ACC112 (cell line): Measurements from ENCODE around the gene NAV2.
A peak's percentile ranks its signal among the peaks of the same experiment; 100 is the strongest.

Experiments used
- H2AFZ ChIP-seq: fragments of 200-600 bp; sonication (generic); one replicate; pipeline ENCODE4 v1.6.0; 2017; ENCODE audit warnings: antibody characterized with exemption, low read length; ENCODE audit not compliant: unreplicated experiment
- H3K27ac ChIP-seq: fragments of 200-600 bp; sonication (generic); 2 replicates; pipeline ENCODE4 v1.5.1; 2014; ENCODE audit warnings: low read depth, mild to moderate bottlenecking, antibody characterized with exemption, low read length, moderate library complexity
- H3K27me3 ChIP-seq: fragments of 200-600 bp; sonication (generic); 2 replicates; pipeline ENCODE4 v1.6.1; 2014; ENCODE audit warnings: mild to moderate bottlenecking, antibody characterized with exemption, low read length, moderate library complexity, mixed read lengths; ENCODE audit not compliant: insufficient read depth
- H3K36me3 ChIP-seq: fragments of 200-600 bp; sonication (generic); 2 replicates; pipeline ENCODE4 v1.6.1; 2016; ENCODE audit warnings: mild to moderate bottlenecking, antibody characterized with exemption, low read length, moderate library complexity, mixed read lengths; ENCODE audit not compliant: insufficient read depth
- H3K4me1 ChIP-seq: fragments of 200-600 bp; sonication (generic); one replicate; pipeline ENCODE4 v1.6.1; 2016; ENCODE audit warnings: low read length, mixed read lengths; ENCODE audit not compliant: insufficient read depth, unreplicated experiment, control insufficient read depth
- H3K4me3 ChIP-seq: fragments of 200-600 bp; sonication (generic); 2 replicates; pipeline ENCODE4 v1.5.1; 2014; ENCODE audit warnings: mild to moderate bottlenecking, low read depth, low read length
- H3K79me2 ChIP-seq: fragments of 200-600 bp; sonication (generic); one replicate; pipeline ENCODE4 v1.6.0; 2016; ENCODE audit warnings: low read length; ENCODE audit not compliant: control insufficient read depth, unreplicated experiment, insufficient read depth

The NAV2 gene

DNA sequence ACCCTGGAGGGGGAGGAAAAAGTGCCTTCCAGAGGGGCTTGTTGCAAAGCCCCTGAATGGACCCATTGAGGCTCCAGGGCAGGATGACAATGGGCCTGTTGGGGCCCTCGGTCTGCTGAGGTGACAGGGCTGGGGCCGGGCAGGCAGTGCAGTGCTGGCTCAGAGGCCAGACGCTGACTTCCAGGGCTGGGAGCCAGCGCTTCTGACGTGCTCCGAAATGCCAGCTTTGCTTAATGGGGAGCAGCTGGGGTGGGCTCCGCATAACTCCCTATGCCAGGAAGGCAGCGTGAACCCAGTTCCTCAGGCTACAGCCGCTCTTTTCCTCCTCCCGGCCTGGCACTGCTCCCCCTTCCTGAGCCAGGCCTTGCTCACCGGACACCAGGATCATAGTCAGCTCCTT is 17.7 kb downstream of the NAV2 start:
- H3K4me1 ChIP-seq = peaks cover 21% of the 10 kb centered on the region
- peaks cover 32% of the 10 kb centered on the region; the same call in 1 of the 2 replicates for H3K36me3 ChIP-seq
- no peaks in the 10 kb centered on the region for H3K27me3 ChIP-seq
- no peak overlapping the region for H2AFZ ChIP-seq
- no peak overlapping the region for H3K4me3 ChIP-seq
- peaks cover 100% of the 10 kb centered on the region for H3K79me2 ChIP-seq
- H3K27ac ChIP-seq = no peak overlapping the region

DNA sequence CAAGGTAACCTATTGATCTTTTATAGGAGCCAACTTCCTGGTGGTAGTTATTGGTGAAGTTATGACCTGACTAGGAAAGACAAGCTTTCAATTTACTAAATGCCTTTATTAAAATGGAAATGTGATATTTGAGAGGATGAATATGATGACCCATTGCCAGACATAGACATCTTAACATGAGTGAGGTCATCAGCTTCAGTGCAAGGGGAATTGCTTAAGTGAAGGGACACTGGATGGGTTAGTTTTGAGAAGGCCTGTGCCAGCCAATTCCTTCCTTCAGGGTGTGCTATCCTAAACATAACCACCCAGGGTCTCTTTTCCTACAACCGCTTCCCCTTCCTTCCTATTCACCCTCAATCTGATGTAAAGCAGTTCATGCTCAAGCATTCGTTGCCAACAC is 21.5 kb downstream of the NAV2 start:
- 0 out of 2 replicates have a peak, but pooled peaks cover 10% of the 10 kb centered on the region for H3K36me3 ChIP-seq
- H3K27ac ChIP-seq = no peak overlapping the region
- H3K79me2 ChIP-seq = peaks cover 99% of the 10 kb centered on the region
- H3K4me1 ChIP-seq = peaks cover 40% of the 10 kb centered on the region
- no peak overlapping the region for H3K4me3 ChIP-seq
- H3K27me3 ChIP-seq = no peaks in the 10 kb centered on the region
- no peak overlapping the region for H2AFZ ChIP-seq

DNA sequence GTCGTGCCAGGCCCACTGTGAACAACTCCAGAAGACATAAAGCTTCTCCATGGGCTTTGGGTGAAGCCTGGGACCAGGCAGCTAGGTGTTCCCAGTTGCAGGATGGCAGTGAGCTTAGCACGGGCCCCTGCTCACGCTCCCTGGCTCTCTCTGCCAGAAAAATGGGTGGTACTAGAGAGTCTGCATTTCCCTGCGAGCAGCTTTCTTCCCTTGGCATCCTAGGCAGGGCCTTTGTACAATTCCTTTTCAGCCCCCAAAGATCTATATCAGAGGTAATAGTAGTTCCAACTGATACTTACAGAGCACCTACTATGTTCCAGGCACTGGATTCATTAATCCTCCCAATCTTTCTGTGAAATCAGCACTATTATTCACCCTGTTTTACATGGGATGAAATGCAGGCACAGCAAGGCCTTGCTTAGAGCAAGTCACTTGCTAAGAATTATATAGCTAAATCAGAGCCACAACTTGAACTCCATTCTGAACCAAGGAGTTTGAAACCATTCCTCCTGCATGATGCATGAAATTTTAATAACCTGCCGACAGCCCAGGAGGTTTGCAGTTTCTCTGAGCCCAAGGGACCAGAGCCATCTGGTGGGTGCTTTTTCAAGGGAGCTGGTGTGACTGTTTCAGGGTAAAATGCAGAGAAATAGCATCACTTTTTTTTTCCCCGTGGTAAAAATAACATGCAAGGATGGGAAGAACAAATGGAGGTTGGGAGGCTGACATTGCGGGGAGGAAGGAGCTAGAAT is 22.7 kb downstream of the NAV2 start:
- no peak overlapping the region for H3K27ac ChIP-seq
- H3K36me3 ChIP-seq = 0 out of 2 replicates have a peak, but pooled peaks cover 10% of the 10 kb centered on the region
- H3K27me3 ChIP-seq = no peaks in the 10 kb centered on the region

DNA sequence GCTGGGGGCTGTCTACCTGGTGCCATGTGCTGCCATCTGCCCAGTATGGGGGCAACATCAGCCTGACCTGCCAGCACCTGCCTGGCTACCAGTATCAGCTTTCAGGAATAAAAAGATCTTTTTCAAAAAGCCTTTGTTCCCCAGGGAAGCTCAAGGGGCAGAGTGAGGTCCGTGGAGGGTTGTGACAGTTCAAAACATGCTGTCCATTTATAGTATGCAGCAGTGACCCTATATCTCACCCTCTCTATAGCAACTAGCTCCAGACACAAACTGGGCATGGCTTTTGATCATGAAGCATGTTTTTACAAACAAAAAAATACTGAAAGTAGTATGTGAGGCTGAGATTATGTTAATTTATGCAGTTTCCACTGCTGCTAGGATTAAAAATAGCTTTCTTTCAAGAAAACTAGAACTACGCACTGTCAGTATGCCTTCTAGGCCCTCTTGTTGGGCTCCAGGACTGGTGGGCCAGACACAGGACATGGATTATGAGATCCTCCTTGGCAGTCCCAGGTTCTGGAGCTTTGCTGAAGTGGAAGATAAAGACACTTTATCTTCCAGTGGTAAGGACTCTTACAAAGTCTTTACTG is 23.4 kb downstream of the NAV2 start:
- H3K4me3 ChIP-seq = no peak overlapping the region
- H2AFZ ChIP-seq = no peak overlapping the region
- peaks cover 97% of the 10 kb centered on the region for H3K79me2 ChIP-seq
- peaks cover 52% of the 10 kb centered on the region for H3K4me1 ChIP-seq
- no peaks in the 10 kb centered on the region for H3K27me3 ChIP-seq
- no peak overlapping the region for H3K27ac ChIP-seq
- H3K36me3 ChIP-seq = 0 out of 2 replicates have a peak, but pooled peaks cover 10% of the 10 kb centered on the region

More for the DNA sequence above, 22.7 kb downstream of the NAV2 start:
- no peak overlapping the region for H3K4me3 ChIP-seq
- H2AFZ ChIP-seq = no peak overlapping the region
- H3K79me2 ChIP-seq = peaks cover 98% of the 10 kb centered on the region
- peaks cover 48% of the 10 kb centered on the region for H3K4me1 ChIP-seq

DNA sequence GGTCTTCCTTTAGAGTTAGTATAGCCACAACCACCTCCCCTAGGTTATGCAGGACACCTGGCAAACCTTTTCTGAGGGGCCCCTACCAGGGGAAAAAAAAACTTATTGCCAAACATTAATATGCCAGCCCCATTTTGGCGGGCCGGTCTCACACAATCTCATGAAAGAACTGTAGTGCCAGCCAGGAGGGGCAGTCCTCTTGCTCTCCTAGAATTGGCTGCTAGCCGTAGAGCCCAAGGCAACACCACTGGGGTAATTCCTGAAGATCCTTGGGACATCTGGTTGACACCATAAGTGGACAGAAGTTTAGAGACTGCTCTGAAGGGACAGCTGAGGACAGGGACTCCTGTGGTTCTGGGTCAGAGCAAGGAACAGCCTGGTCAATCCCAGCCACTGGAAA is 24.2 kb downstream of the NAV2 start:
- Histone ChIP-seq H3K4me3 (no peak overlapping the region), H3K79me2 (peaks cover 94% of the 10 kb centered on the region), H3K36me3 (0 out of 2 replicates have a peak, but pooled peaks cover 10% of the 10 kb centered on the region), H2AFZ (no peak overlapping the region), H3K4me1 (peaks cover 52% of the 10 kb centered on the region), H3K27me3 (no peaks in the 10 kb centered on the region), H3K27ac (no peak overlapping the region)

DNA sequence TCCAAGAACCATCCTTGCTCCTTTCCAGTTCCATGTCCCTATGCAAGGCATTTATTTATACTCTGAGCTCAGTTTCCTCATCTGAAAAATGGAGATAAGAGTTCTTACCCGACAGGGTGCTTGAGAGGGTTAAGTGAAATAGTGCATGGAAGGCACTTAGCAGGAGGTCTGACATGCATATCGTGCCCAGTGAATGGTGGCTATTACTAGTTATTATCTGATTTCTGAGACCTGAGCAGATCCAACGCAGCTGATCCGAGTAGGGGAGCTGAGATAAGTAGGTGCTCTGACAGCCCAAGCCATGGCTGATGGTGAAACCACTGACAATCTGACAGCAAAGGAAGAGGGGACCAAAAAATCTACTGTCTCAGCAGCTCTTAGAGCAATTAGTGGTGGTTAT is 24.9 kb downstream of the NAV2 start:
- H3K36me3 ChIP-seq = 0 out of 2 replicates have a peak, but pooled peaks cover 8% of the 10 kb centered on the region
- no peak overlapping the region for H3K27ac ChIP-seq
- H3K4me1 ChIP-seq = peaks cover 52% of the 10 kb centered on the region
- H3K79me2 ChIP-seq = peaks cover 94% of the 10 kb centered on the region
- no peak overlapping the region for H3K4me3 ChIP-seq
- no peaks in the 10 kb centered on the region for H3K27me3 ChIP-seq
- H2AFZ ChIP-seq = no peak overlapping the region

DNA sequence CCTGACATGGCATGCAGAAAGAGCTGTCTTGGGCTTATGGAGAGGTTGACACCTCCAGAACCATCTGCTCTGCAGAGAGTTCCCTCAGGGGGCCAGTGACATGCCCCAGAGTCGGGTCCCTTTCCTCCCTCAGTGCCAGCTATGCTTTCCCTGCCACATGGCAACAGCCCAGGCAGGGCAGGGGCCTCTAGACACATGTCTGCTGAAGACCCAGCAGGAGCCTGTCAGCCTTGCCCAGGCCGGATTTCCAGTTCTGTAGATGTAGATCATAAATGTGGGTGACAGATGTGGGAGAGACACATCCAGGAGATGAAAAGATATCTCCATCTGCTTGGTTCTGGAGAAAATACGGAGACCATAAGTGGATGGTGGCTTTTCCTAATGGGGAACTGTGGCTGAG is 25.5 kb downstream of the NAV2 start:
- H3K27me3 ChIP-seq = no peaks in the 10 kb centered on the region
- H3K36me3 ChIP-seq = 0 out of 2 replicates have a peak, but pooled peaks cover 8% of the 10 kb centered on the region
- peaks cover 52% of the 10 kb centered on the region for H3K4me1 ChIP-seq
- H2AFZ ChIP-seq = no peak overlapping the region
- no peak overlapping the region for H3K4me3 ChIP-seq
- peaks cover 94% of the 10 kb centered on the region for H3K79me2 ChIP-seq
- no peak overlapping the region for H3K27ac ChIP-seq

DNA sequence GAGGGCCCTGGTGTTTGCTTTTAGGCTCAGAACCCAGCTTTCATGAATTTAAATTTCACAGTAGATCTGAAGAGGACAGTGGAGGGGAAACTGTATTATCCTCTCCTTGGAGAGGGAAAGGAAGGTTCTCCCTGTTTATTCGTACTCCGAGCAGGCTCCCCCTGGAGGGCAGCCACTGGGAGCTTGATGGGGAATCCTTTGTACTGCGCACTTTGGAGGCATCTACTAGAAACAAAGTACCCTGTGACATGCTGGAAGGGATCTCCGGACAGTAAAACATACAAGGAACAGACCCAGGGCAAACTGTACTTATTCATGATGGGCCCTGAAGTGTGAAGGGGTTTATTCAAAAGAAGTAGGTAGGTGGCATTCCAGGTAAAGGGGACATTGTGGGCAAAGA is 27.2 kb downstream of the NAV2 start:
- Histone ChIP-seq H3K27ac (peak overlapping the region; percentile 35; the same call in 1 of the 2 replicates), H3K27me3 (no peaks in the 10 kb centered on the region), H3K36me3 (peaks cover 3% of the 10 kb centered on the region; the same call in 1 of the 2 replicates), H3K4me1 (peaks cover 43% of the 10 kb centered on the region), H3K4me3 (no peak overlapping the region), H3K79me2 (peaks cover 94% of the 10 kb centered on the region), H2AFZ (no peak overlapping the region)

DNA sequence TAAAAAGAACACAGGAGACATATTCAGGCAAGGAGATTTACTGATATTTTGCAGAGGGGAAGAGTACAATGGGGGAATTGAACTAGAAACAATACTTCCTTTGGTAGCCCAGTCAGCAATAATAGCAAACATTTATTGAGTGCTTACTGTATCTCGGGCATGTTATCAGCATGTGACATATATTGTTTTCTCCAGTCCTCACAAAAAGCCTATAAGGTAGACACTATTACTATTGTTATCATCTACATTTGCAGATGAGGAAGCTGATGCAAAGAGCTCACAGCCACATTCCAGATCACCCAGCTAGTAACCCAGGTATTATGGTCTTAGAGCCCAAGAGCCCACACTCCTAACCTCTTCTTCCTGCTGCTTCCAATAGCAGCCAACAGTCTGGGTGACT is 27.9 kb downstream of the NAV2 start:
- Histone ChIP-seq H3K36me3 (peaks cover 9% of the 10 kb centered on the region; the same call in 1 of the 2 replicates), H2AFZ (no peak overlapping the region), H3K27me3 (no peaks in the 10 kb centered on the region), H3K4me3 (no peak overlapping the region), H3K79me2 (peaks cover 94% of the 10 kb centered on the region), H3K4me1 (peaks cover 39% of the 10 kb centered on the region), H3K27ac (no peak overlapping the region)

DNA sequence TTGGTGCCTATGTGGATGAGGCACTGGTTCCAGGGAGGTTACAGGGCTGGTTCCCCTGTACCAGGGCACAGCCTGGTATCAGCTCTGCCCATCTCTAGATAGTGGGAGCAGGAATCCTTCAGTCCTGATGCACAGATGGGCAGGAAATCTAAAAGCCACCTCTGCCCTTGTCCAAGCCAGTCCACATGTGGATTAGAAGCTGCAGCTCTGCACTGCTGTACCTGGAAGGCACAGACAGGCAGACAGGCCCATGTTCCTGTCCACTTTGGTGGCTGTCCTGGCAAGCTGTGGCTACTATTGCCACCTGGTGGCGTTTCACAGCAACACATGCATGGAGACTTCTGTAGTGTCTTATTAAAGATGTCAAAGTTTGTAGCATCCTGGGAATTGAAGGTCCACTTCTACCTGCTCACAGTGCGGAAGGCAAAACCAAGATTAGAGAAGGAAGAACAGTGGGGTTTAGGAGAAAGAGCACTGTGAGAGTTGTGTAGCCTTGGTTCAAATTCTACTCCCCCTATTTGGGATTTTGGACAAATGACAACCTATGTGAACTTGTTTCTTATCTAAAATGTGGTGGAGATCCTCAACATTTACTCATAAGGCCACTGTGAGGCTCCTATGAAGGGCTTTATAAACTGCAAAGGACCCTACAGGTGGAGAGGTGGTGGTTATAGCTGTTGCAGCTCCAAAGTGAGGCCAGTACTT is 30.1 kb downstream of the NAV2 start:
- Histone ChIP-seq H3K36me3 (peaks cover 20% of the 10 kb centered on the region), H3K79me2 (peaks cover 89% of the 10 kb centered on the region), H3K4me1 (peaks cover 25% of the 10 kb centered on the region)

More for the DNA sequence above, 30.1 kb downstream of the NAV2 start:
- Histone ChIP-seq H3K27me3 (no peaks in the 10 kb centered on the region), H2AFZ (no peak overlapping the region), H3K4me3 (no peak overlapping the region), H3K27ac (no peak overlapping the region)
